ENCODE results near the gene ME3.

- no peak for TF ChIP-seq POLR2A (IDR thresholded peaks at IDR 0.05)
- TF ChIP-seq, protein P1, sequence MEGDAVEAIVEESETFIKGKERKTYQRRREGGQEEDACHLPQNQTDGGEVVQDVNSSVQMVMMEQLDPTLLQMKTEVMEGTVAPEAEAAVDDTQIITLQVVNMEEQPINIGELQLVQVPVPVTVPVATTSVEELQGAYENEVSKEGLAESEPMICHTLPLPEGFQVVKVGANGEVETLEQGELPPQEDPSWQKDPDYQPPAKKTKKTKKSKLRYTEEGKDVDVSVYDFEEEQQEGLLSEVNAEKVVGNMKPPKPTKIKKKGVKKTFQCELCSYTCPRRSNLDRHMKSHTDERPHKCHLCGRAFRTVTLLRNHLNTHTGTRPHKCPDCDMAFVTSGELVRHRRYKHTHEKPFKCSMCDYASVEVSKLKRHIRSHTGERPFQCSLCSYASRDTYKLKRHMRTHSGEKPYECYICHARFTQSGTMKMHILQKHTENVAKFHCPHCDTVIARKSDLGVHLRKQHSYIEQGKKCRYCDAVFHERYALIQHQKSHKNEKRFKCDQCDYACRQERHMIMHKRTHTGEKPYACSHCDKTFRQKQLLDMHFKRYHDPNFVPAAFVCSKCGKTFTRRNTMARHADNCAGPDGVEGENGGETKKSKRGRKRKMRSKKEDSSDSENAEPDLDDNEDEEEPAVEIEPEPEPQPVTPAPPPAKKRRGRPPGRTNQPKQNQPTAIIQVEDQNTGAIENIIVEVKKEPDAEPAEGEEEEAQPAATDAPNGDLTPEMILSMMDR (IDR thresholded peaks at IDR 0.05) = no peak
Observed at GRCh38 chr11:86668929-86669328, 3.5 kb downstream of the ME3 start.
